GM12878 (cell line): ENCODE results near the gene MMP11. TPM values are rescaled to one million over a fixed set of nuclear protein-coding genes. Genes with fewer than 3 reads are reported as not detected.

Source experiments
- ATAC-seq: fragments of 200-7000 bp; cut with Tn5 transposase; 3 replicates; pipeline ENCODE4 v1.9.1; 2020; ENCODE audit warnings: mild to moderate bottlenecking, moderate library complexity
- BruUV-seq: library from RNA; stranded (reverse); fragments of 400-500 nt; replicated peaks from 2 replicates; lab custom pipeline; 2021; lab: Mats Ljungman, UMichigan
- CTCF ChIA-PET: fragments of 300-600 bp; sonication (Branson Sonifier 250); formaldehyde crosslinking; extraction: SDS; loops from one replicate; lab custom pipeline; 2021; ENCODE audit warnings: inconsistent platforms; lab: Yijun Ruan, JAX
- POLR2A ChIA-PET: fragments of 350-600 bp; formaldehyde crosslinking; extraction: SDS; loops from one replicate; lab custom pipeline; 2021; ENCODE audit warnings: inconsistent platforms; lab: Charles Lee
- RAD21 ChIA-PET: fragments of 300-600 bp; sonication (Branson Sonifier 250); formaldehyde crosslinking; loops from one replicate; lab custom pipeline; 2023; ENCODE audit warnings: antibody characterized with exemption; ENCODE audit not compliant: unreplicated experiment; lab: Charles Lee
- SMC1A ChIA-PET: fragments of 300-600 bp; sonication (Branson Sonifier 250); formaldehyde crosslinking; loops from one replicate; lab custom pipeline; 2023; ENCODE audit not compliant: unreplicated experiment, uncharacterized antibody; lab: Charles Lee
- DNase-seq: peaks from one replicate; pipeline ENCODE4 v3.0.0-alpha.2; 2011; ENCODE audit warnings: low read depth, low spot score
- FAIRE-seq: peaks from 3 replicates; lab custom pipeline; 2011; peaks lifted over from hg19 to GRCh38; lab: Jason Lieb, UNC
- H2AFZ ChIP-seq: 2 replicates; pipeline ENCODE4 v1.6.0; 2011; ENCODE audit warnings: low read depth, low read length, control low read depth; ENCODE audit not compliant: control insufficient read depth
- H3K27ac ChIP-seq: 2 replicates; pipeline ENCODE4 v1.5.1; 2011; ENCODE audit warnings: control low read depth; ENCODE audit not compliant: control insufficient read depth, insufficient read depth
- H3K27me3 ChIP-seq, 2 experiments: replicated peaks in 1 of 2; 2 replicates each; pipeline versions ENCODE4 v1.6.0 to v1.6.1; 2011; ENCODE audit warnings: low read length in 1 of 2; ENCODE audit not compliant: control insufficient read depth in 2 of 2, insufficient read depth in 2 of 2
- H3K36me3 ChIP-seq, 2 experiments: 2 replicates each; pipeline ENCODE4 v1.5.1; 2011; ENCODE audit warnings: low read length in 1 of 2; ENCODE audit not compliant: control insufficient read depth in 2 of 2, insufficient read depth in 2 of 2
- H3K4me1 ChIP-seq: 2 replicates; pipeline ENCODE4 v1.6.1; 2011; ENCODE audit warnings: mild to moderate bottlenecking, low read length, moderate library complexity, mixed read lengths; ENCODE audit not compliant: control insufficient read depth, insufficient read depth
- H3K4me2 ChIP-seq: 2 replicates; pipeline ENCODE4 v1.6.0; 2011; ENCODE audit warnings: control low read depth; ENCODE audit not compliant: control insufficient read depth, insufficient read depth
- H3K4me3 ChIP-seq: fragments of 200-600 bp; sonication (generic); 2 replicates; pipeline ENCODE4 v1.5.1; 2016
- H3K79me2 ChIP-seq: 2 replicates; pipeline ENCODE4 v1.6.0; 2011; ENCODE audit warnings: low read length; ENCODE audit not compliant: control insufficient read depth, insufficient read depth
- H3K9ac ChIP-seq: 2 replicates; pipeline ENCODE4 v1.8.0; 2011; ENCODE audit warnings: low read length, control low read depth, mixed read lengths; ENCODE audit not compliant: control insufficient read depth, insufficient read depth
- H3K9me3 ChIP-seq: replicated peaks from 3 replicates; pipeline ENCODE4 v1.5.1; 2011; ENCODE audit warnings: mild to moderate bottlenecking, low read length; ENCODE audit not compliant: control insufficient read depth, insufficient read depth
- H4K20me1 ChIP-seq: 2 replicates; pipeline ENCODE4 v1.6.0; 2011; ENCODE audit not compliant: control insufficient read depth, insufficient read depth
- BRCA1 ChIP-seq: IDR thresholded peaks from 2 replicates; pipeline ENCODE4 v1.6.1; 2011; ENCODE audit warnings: low read depth, low read length, improper control_type of control experiment
- CBX3 ChIP-seq: fragments of 200-600 bp; sonication (generic); IDR thresholded peaks from 2 replicates; pipeline ENCODE4 v1.6.1; 2016; ENCODE audit warnings: low read depth, borderline replicate concordance
- IKZF2 ChIP-seq, 2 experiments: fragments of 450-650 bp; IDR thresholded peaks; 2 replicates each; pipeline ENCODE4 v1.6.1; 2017; ENCODE audit warnings: mild to moderate bottlenecking in 2 of 2, moderate library complexity in 2 of 2
- MYC ChIP-seq: IDR thresholded peaks from 2 replicates; pipeline ENCODE4 v1.6.1; 2011; ENCODE audit warnings: mild to moderate bottlenecking, low read length, moderate library complexity, inconsistent platforms; ENCODE audit not compliant: insufficient read depth, insufficient replicate concordance, insufficient read length, severe bottlenecking
- NFXL1 ChIP-seq: fragments of 450-650 bp; IDR thresholded peaks from 2 replicates; pipeline ENCODE4 v1.6.1; 2017; ENCODE audit warnings: antibody characterized with exemption, mild to moderate bottlenecking, borderline replicate concordance
- PBX3 ChIP-seq: IDR thresholded peaks from 2 replicates; pipeline ENCODE4 v1.6.1; 2011; ENCODE audit warnings: mild to moderate bottlenecking, low read depth, low read length, moderate library complexity; ENCODE audit not compliant: insufficient replicate concordance
- POLR2AphosphoS2 ChIP-seq: IDR thresholded peaks from 2 replicates; pipeline ENCODE4 v1.6.1; 2011; ENCODE audit warnings: low read depth, mild to moderate bottlenecking, low read length, improper control_type of control experiment, moderate library complexity
- POU2F2 ChIP-seq: IDR thresholded peaks from 3 replicates; pipeline ENCODE4 v1.6.1; 2011; ENCODE audit warnings: low read depth, mild to moderate bottlenecking, low read length, borderline replicate concordance
- RUNX3 ChIP-seq: IDR thresholded peaks from 2 replicates; pipeline ENCODE4 v1.6.1; 2012; ENCODE audit warnings: low read length, inconsistent platforms
- STAT1 ChIP-seq: fragments of 450-650 bp; conservative IDR thresholded peaks from 2 replicates; pipeline ENCODE4 v1.6.1; 2014; ENCODE audit warnings: antibody characterized with exemption, mild to moderate bottlenecking
- ZNF217 ChIP-seq: fragments of 450-650 bp; IDR thresholded peaks from 2 replicates; pipeline ENCODE4 v1.6.1; 2017; ENCODE audit warnings: antibody characterized with exemption, mild to moderate bottlenecking
- ZNF274 ChIP-seq: IDR thresholded peaks from one replicate; pipeline ENCODE4 v1.8.0; 2011; ENCODE audit not compliant: insufficient read length, insufficient read depth
- WGBS: methylation state at CpG from one replicate; pipeline ENCODE4 v1.1.6; 2016; ENCODE audit warnings: low lambda C conversion rate; ENCODE audit not compliant: insufficient replicate concordance, insufficient coverage; ENCODE audit errors: missing lambda C conversion rate; 5-methylcytosine and 5-hydroxymethylcytosine counted together
- in situ Hi-C: fragments of 300-500 bp; cut with MboI; formaldehyde crosslinking; loops from 9 replicates; pipeline ENCODE4 v1.14.3; 2018; ENCODE audit warnings: mixed read lengths
- intact Hi-C: fragments of 100-400 bp; cut with micrococcal nuclease; formaldehyde crosslinking; loops from one replicate; pipeline ENCODE4 v1.14.2; 2022; ENCODE audit not compliant: unreplicated experiment
- polyA plus RNA-seq, 11 experiments: library from polyadenylated mRNA; depleted of rRNA in 4 of 11; unstranded in 6 of 11; stranded (reverse) in 5 of 11; fragments of >200 nt; fragmentation: Nextera tagmentation in 4 of 11; fragmentation: Illumina TruSeq in 1 of 11; extraction: Ambion mirVana in 4 of 11; extraction: Trizol in 1 of 11; gene quantifications; 1 replicate in 1 of 11; 2 replicates in 10 of 11; pipeline versions ENCODE4 v1.2.1 to v1.2.3, GENCODE V29; 2011 to 2016; ENCODE audit warnings: inconsistent platforms in 2 of 11, missing spikeins in 2 of 11, low read depth in 1 of 11
- total RNA-seq, 4 experiments: library from RNA; depleted of rRNA in 3 of 4; stranded (reverse); fragments of >200 nt in 3 of 4; fragmentation: Illumina TruSeq in 1 of 4; extraction: Trizol in 1 of 4; gene quantifications; 2 replicates each; pipeline versions ENCODE4 v1.2.1 to v1.2.3, GENCODE V29; 2013 to 2021

MMP11 gene
- total and polyA plus RNA-seq, 10 of the 15 experiments (the other 5 are each of a cell fraction or from before 2014, with no cell fraction given), result 0.03 to 1.1 (median 0.31) TPM; not detected in 2

GRCh38 chr22:23823331-23823791 lies 50.7 kb downstream of the MMP11 start (continued):
- TF ChIP-seq BRCA1, result no peak
- TF ChIP-seq IKZF2 (IDR thresholded peaks at IDR 0.05), result no peak
- no peak for TF ChIP-seq PBX3

- intact Hi-C loops, result no loop called here
- H2AFZ ChIP-seq, result no peak overlapping the region
- H3K27ac ChIP-seq, result no peak overlapping the region
- H3K4me1 ChIP-seq, result peaks cover 3% of the 10 kb centered on the region
- DNase-seq (no peak), FAIRE-seq (no peak), ATAC-seq (no peak)
- ChIA-PET RAD21 (no interaction called here), SMC1A (interaction anchor here (1.1 to 1.2 kb wide), 2 partner anchors 26 to 46 kb away, joined by 3 to 4 read pairs; no protein-coding TSS in a partner anchor), CTCF (interaction anchor here (0.5 to 2.0 kb wide), 2 partner anchors 9 to 18 kb away, joined by 3 to 4 read pairs; no protein-coding TSS in a partner anchor), POLR2A (interaction anchor here (1.8 kb wide), 1 partner anchor 19 kb away, joined by 4 read pairs; no protein-coding TSS in a partner anchor)
- peaks cover 43 to 61% of the 10 kb centered on the region in 2 experiments for H3K36me3 ChIP-seq
- no peaks in the 10 kb centered on the region; the same call in 1 of the 2 replicates for H3K79me2 ChIP-seq
- no peaks in the 10 kb centered on the region for H3K27me3 ChIP-seq
- no TSS peak for BruUV-seq
- no peak overlapping the region for H3K4me3 ChIP-seq
- 73% methylated on average over 11 of the region's 13 CpGs for WGBS
- TF ChIP-seq CBX3, result no peak
- TF ChIP-seq RUNX3, result no peak
- no peak for TF ChIP-seq STAT1
- no peak for TF ChIP-seq ZNF217
- no peak for TF ChIP-seq NFXL1
- TF ChIP-seq POLR2AphosphoS2, result no peak
- no peak for TF ChIP-seq MYC
- no peak for TF ChIP-seq ZNF274
- no peak for TF ChIP-seq POU2F2
- H3K9me3 ChIP-seq, result no peaks in the 10 kb centered on the region
- H3K9ac ChIP-seq, result no peak overlapping the region
- H3K4me2 ChIP-seq, result no peak overlapping the region
- in situ Hi-C loops, result no loop called here
- no peaks in the 10 kb centered on the region; the same call in 1 of the 2 replicates for H4K20me1 ChIP-seq
These were observed 52.0 kb downstream of the MMP11 start for GRCh38 chr22:23824476-23825245.
